Activated naive CD4-positive, alpha-beta T cell treated with anti-CD3 and anti-CD28 coated beads, Interleukin-2, amount 10 ng/mL, durations not matched to agents 5 hours and 36 hours (primary cell): ENCODE data around the gene CHSY3. TPM values are rescaled to one million over a fixed set of nuclear protein-coding genes. Genes with fewer than 3 reads are reported as not detected.

Source experiments
- total RNA-seq, 2 experiments: library from RNA; stranded (reverse); gene quantifications; one replicate each; pipeline ENCODE4 v1.2.3, GENCODE V29; 2021

CHSY3 gene
- total RNA-seq, result not detected

DNA sequence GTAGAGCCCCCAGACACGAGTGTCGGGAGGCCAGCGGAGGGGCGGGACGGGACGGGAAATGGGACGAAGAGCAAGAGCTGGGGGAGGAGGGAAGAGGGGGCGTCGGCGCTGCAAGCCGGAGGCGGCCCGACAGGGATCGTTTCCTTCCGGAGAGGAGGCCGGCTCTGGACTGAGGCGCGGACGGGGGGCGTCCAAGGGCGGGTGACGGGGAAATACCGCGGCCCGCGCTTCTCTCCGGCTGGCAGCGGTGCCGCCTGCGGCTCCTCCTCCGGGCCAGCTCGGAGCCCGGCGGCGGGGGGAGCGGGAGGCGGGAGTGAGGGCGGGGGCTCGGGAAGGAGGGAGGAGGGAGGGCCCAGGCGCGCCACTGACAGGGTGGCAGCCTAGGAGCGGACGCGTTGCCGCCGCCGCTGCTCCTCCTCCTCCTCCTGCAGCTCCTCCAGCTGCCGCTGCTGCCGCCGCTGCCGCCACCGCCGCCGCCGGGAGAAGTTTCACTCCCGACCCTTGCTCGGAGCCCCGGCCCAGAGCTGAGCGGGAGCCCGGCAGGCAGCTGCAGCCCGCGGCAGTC, at the start of gene CHSY3:
Gene CHSY3, plus strand, starts transcription at position 364 of the 565 bp plus-strand sequence.

Other genes with a start within 250 kb of the CHSY3 start
- gene MINAR2, start 156.4 kb upstream of the CHSY3 start, total RNA-seq, result not detected